Heart right ventricle (tissue), 16 donors: ENCODE data around the gene BICC1. TPM values are rescaled to one million over a fixed set of nuclear protein-coding genes. Genes with fewer than 3 reads are reported as not detected.

Experiments
- ATAC-seq, 8 donors: fragments of 200-7000 bp; cut with Tn5 transposase; one replicate each; pipeline ENCODE4 v1.9.1; 2020; ENCODE audit warnings: mild to moderate bottlenecking in 8 of 8, moderate library complexity in 8 of 8, moderate number of reproducible peaks in 1 of 8
- DNase-seq, 2 donors: peaks; one replicate each; pipeline ENCODE4 v3.0.0-alpha.2; 2020
- H3K27ac ChIP-seq, 10 donors: fragments of 200-600 bp; sonication (generic) in 2 of 10; one replicate each; pipeline versions ENCODE4 v1.5.0 to v1.8.0; 2020 to 2022; ENCODE audit warnings: mild to moderate bottlenecking in 3 of 10
- H3K27me3 ChIP-seq, 7 donors: fragments of 200-600 bp; one replicate each; pipeline ENCODE4 v1.8.0; 2021 to 2022; ENCODE audit warnings: mild to moderate bottlenecking in 2 of 7
- H3K36me3 ChIP-seq, 9 donors: fragments of 200-600 bp; sonication (generic) in 1 of 9; one replicate each; pipeline versions ENCODE4 v1.5.0 to v1.8.0; 2020 to 2022; ENCODE audit warnings: mild to moderate bottlenecking in 2 of 9
- H3K4me1 ChIP-seq, 9 donors: fragments of 200-600 bp; sonication (generic) in 1 of 9; one replicate each; pipeline versions ENCODE4 v1.5.0 to v1.8.0; 2020 to 2022; ENCODE audit warnings: mild to moderate bottlenecking in 4 of 9
- H3K4me3 ChIP-seq, 10 donors: fragments of 200-600 bp; sonication (generic) in 2 of 10; one replicate each; pipeline versions ENCODE4 v1.5.0 to v1.8.0; 2020 to 2022; ENCODE audit warnings: mild to moderate bottlenecking in 7 of 10, moderate library complexity in 2 of 10
- H3K9me3 ChIP-seq, 11 donors: fragments of 200-600 bp in 10 of 11; sonication (generic) in 2 of 11; one replicate each; pipeline versions ENCODE4 v1.5.0 to v1.8.0; 2013 to 2022; ENCODE audit warnings: mild to moderate bottlenecking in 2 of 11, control low read depth in 1 of 11, moderate library complexity in 1 of 11
- CTCF ChIP-seq, 9 donors: fragments of 200-600 bp; sonication (generic) in 2 of 9; IDR thresholded peaks; one replicate each; pipeline versions ENCODE4 v1.5.0 to v1.8.0; 2021 to 2022; ENCODE audit warnings: antibody characterized with exemption in 9 of 9, mild to moderate bottlenecking in 5 of 9, moderate library complexity in 1 of 9
- WGBS, 2 donors: extraction: QIAGEN DNeasy Blood & Tissue Kit; methylation state at CpG; one replicate each; pipeline ENCODE4 v1.1.7; 2013; ENCODE audit warnings: inconsistent platforms in 1 of 2; 5-methylcytosine and 5-hydroxymethylcytosine counted together
- intact Hi-C, 10 donors: fragments of 100-400 bp; cut with DNase I; formaldehyde crosslinking; loops; one replicate each; pipeline versions ENCODE4 v1.11.1 to v1.14.2; 2022
- polyA plus RNA-seq, 2 donors: library from polyadenylated mRNA; stranded (reverse); fragments of 200-250 nt; gene quantifications; one replicate each; pipeline ENCODE4 v1.2.3, GENCODE V29; 2013
- total RNA-seq, 10 donors: library from RNA; stranded (reverse); fragmentation: NEBNext Ultra II Directional in 3 of 10; extraction: Animal tissue kit (Norgen Biotek cat#: 25700) in 3 of 10; gene quantifications; one replicate each; pipeline versions ENCODE4 v1.2.1 to v1.2.4, GENCODE V29; 2021 to 2023
- donor health status: Arrhythmogenic right ventricular cardiomyopathy.
- donor health status: ischemic (EF 13 %, LVEDD 7.1; RV severe dilation, severe dysfunction).
- donor health status: healthy with polysubstance abuse.
- donor health status: DM: no; HTN: yes; CAD: no.
- donor health status: DM: no; HTN: no; CAD: no.
- donor health status: ischemic (EF 25% LVEDD 6.9; RV normal size, moderate dysfunction).
- donor health status: ischemic (EF 25% LVEDD 5.7; RV mildly dilated, moderate dysfunction).
- donor health status: healthy.
- donor health status: DM: yes; HTN: yes; CAD: no.
- donor health status: Ischemic cardiomyopathy.
- donor health status: ischemic (EF 35%, LVEDD 5.7; RV mildly dilated, moderate dysfunction).
- donor health status: nonischemic (EF 11% LVEDD 7.7; RV severe dilation, severe dysfunction).
- donor health status: DM: yes; HTN: yes; CAD: no.
- donor health status: PGD.
- donor health status: ischemic (EF 29% LVEDD 5.4; RV normal size, mild dysfunction).
- donor health status: nonischemic (EF 23%, LVEDD 6.1; RV moderate dilation, normal function).

BICC1 gene
- total and polyA plus RNA-seq, 12 donors = 1.6 to 9.2 (median 5.0) TPM

- intact Hi-C loops = no loop called here
- ATAC-seq (no peak), DNase-seq (no peak)
- Histone ChIP-seq H3K36me3 (no peaks in the 10 kb centered on the region), H3K4me3 (no peak overlapping the region), H3K4me1 (peaks cover 0 to 5% (median 0%) of the 10 kb centered on the region in 9 donors), H3K27me3 (no peaks in the 10 kb centered on the region), H3K27ac (no peak overlapping the region), H3K9me3 (peaks cover 0 to under 1% (median 0%) of the 10 kb centered on the region in 11 donors)
- no peak for TF ChIP-seq CTCF (IDR thresholded peaks at IDR 0.05)
- WGBS, 2 donors = 56 to 63% methylated on average over 2 of the region's 2 CpGs
These were observed 44.6 kb upstream of the BICC1 start for GRCh38 chr10:58467931-58468635.

DNA sequence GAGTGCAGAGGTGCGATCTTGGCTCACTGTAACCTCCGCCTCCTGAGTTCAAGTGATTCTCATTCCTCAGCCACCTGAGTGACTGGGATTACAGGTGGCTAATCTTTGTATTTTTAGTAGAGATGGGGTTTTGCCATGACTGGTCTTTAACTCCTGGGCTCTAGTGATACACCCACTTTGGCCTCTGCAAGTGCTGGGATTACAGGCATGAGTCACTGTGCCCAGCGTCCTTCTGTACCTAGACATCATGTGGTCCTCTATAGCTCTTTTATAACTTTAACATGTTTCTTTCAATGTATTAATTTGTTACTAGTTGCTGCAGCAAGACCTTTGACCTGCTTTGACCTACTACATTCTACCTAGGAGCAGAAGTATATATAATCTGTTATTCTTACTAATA lies 38.7 kb upstream of the BICC1 start:
- H3K27ac ChIP-seq = no peak overlapping the region
- H3K4me1 ChIP-seq = peaks cover 0 to 20% (median 5%) of the 10 kb centered on the region in 9 donors
- ATAC-seq = no peak
- no peak overlapping the region for H3K4me3 ChIP-seq
- peaks cover 0 to 5% (median 0%) of the 10 kb centered on the region in 7 donors for H3K27me3 ChIP-seq
- WGBS, 2 donors = 89 to 91% methylated on average over 3 of the region's 3 CpGs
- no peak for DNase-seq
- H3K36me3 ChIP-seq = no peaks in the 10 kb centered on the region
- no peaks in the 10 kb centered on the region for H3K9me3 ChIP-seq
- TF ChIP-seq CTCF (IDR thresholded peaks at IDR 0.05) = no peak
- intact Hi-C loops = no loop called here

- peak overlapping the region in 7 of 10 donors; percentile 5 to 30 (median 23) for H3K4me3 ChIP-seq
- ATAC-seq (peak in 7 of 8 donors; percentile 40 to 86 (median 76)), DNase-seq (no peak)
- H3K27ac ChIP-seq = peak overlapping the region in 8 of 10 donors; percentile 17 to 73 (median 68)
- no peaks in the 10 kb centered on the region for H3K9me3 ChIP-seq
- intact Hi-C loops = no loop called here
- no peak for TF ChIP-seq CTCF (IDR thresholded peaks at IDR 0.05)
- H3K4me1 ChIP-seq = peaks cover 0 to 20% (median 5%) of the 10 kb centered on the region in 9 donors
- no peaks in the 10 kb centered on the region for H3K36me3 ChIP-seq
- peaks cover 0 to 5% (median 0%) of the 10 kb centered on the region in 7 donors for H3K27me3 ChIP-seq
- WGBS, 2 donors = 42 to 52% methylated on average over 11 of the region's 11 CpGs
These were observed 37.1 kb upstream of the BICC1 start for GRCh38 chr10:58475322-58476277.

DNA sequence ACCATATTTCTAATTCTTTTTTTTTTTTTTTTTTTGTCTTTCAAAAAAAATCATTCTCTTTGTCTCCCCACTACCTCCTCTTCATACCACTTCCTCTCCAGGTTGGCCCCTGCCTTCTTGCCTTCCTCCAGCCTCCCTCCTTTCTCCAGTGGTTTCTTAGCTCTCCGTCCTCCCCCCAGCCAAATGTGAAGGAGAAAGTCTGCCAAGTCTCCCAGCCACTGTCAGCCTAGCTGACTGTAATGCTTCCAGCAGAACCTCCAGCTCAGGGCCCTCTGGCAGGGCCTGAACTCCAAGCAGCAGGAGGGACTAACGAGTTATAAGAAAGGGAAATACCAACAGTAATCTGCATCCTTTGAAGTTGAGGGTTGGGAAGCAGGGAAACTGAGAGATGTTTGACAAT lies 35.5 kb upstream of the BICC1 start:
- TF ChIP-seq CTCF (IDR thresholded peaks at IDR 0.05) = no peak
- Histone ChIP-seq H3K36me3 (no peaks in the 10 kb centered on the region), H3K27ac (peak overlapping the region in 6 of 10 donors; percentile 49 to 73 (median 70)), H3K4me1 (peaks cover 0 to 20% (median 5%) of the 10 kb centered on the region in 9 donors), H3K4me3 (no peak overlapping the region), H3K27me3 (peaks cover 0 to 5% (median 0%) of the 10 kb centered on the region in 7 donors), H3K9me3 (no peaks in the 10 kb centered on the region)
- DNase-seq (peak; percentile 26 to 39), ATAC-seq (peak; percentile 53 to 80 (median 70))
- 47 to 65% methylated on average over 2 of the region's 2 CpGs for WGBS, 2 donors
- intact Hi-C loops = no loop called here
